ENCODE data around the gene ABCG8.

Gene ABCG8

DNA sequence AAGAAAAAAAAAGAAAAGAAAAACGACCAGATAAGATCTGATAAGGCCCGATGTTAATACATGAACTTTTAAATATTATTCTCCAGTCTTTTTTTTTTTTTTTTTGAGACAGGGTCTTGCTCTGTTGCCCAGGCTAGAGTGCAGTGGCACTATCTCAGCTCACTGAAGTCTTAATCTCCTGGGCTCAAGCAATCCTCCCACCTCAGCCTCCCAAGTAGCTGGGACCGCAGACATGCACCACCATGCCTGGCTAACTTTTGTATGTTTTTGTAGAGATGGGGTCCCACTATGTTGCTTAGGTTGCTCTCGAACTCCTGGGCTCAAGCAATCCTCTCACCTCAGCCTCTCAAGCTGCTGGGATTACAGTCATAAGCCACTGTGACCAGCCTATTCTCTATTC is 1.7 kb upstream of the ABCG8 start:
- TF ChIP-seq, protein P1, sequence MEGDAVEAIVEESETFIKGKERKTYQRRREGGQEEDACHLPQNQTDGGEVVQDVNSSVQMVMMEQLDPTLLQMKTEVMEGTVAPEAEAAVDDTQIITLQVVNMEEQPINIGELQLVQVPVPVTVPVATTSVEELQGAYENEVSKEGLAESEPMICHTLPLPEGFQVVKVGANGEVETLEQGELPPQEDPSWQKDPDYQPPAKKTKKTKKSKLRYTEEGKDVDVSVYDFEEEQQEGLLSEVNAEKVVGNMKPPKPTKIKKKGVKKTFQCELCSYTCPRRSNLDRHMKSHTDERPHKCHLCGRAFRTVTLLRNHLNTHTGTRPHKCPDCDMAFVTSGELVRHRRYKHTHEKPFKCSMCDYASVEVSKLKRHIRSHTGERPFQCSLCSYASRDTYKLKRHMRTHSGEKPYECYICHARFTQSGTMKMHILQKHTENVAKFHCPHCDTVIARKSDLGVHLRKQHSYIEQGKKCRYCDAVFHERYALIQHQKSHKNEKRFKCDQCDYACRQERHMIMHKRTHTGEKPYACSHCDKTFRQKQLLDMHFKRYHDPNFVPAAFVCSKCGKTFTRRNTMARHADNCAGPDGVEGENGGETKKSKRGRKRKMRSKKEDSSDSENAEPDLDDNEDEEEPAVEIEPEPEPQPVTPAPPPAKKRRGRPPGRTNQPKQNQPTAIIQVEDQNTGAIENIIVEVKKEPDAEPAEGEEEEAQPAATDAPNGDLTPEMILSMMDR (IDR thresholded peaks at IDR 0.05), result no peak
- no peak for DNase-seq (ENCODE audit: low spot score)
- H3K4me3 ChIP-seq, result no peak overlapping the region
- no peak overlapping the region for H3K27ac ChIP-seq

DNA sequence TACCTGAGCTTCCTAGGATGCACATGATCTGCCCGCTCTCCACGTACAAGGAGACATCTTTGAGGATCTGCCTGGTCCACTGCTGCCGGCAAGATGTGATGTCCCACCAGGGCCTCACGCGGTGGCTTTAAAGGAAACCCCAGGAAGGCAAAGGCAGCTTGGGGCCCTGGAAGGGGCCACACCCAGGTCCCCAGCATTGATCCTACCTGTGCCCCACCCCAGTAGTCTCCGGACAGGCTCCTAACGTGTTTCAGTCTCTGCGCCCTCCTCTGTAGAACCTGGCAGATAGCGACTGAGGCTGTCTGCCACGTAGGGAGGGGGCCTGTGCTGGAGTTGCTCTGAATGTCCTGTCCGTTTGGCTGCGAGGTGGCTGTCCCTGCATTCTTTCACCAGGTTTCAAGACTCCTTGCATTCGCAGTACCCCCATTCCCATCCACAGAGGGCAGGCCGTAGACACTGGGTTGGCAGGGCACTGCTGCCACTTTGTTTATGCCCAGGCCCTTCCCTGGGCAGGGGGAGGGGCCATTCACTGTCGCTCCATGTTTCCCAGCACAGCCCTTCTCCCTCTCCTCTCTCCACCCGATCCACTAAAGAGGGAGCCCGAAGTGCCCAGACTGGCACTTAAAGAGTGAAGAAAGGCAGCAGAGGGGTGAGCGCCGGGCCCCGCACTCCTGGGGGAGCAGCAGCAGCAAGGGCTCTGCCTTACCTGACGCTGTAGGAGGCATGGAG is 776 bp upstream of the ABCG8 start:
- no peak overlapping the region for H3K4me3 ChIP-seq
- no peak for DNase-seq (ENCODE audit: low spot score)
- H3K27ac ChIP-seq, result no peak overlapping the region
- TF ChIP-seq, protein P1 (IDR thresholded peaks at IDR 0.05), result no peak

DNA sequence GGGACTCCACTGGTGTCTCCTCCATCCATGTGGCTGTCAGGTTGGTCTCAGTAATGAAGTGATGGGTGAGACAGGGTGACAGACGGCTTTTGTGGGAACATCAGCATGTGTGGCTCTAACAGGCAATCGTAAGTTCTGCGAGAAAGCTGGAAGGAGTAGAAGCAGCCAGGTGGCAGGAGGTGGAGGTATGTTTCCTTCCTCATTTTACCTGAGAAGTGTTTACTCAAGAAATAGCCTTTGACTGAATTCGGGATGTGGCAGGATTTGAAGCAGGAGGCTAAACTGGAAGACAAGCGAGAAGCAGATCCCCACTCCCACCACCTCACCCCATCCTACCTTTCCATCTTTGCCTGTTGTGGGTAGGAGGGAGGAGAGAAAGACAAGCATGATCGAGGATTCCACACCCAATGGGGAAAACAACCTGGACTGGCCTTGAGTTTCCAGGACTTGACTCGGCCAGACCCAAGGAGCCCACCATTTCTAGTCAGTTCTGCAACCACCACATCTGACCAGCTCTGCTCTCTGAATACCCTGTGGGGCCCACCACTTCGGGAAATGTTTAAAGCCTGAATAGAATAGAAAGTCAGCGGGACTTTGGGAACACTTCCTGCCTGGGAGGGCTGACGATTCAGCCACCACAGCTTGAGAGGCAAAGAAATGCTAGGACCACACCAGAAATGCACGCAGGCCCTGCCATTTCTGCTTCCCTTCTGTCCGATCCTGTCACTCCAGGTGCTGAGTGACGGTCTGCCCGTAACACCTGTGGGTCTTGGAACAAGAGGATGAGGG is 1.2 kb downstream of the ABCG8 start:
- no peak overlapping the region for H3K4me3 ChIP-seq
- TF ChIP-seq, protein P1 (IDR thresholded peaks at IDR 0.05), result no peak
- H3K27ac ChIP-seq, result no peak overlapping the region
- DNase-seq (ENCODE audit: low spot score), result no peak

DNA sequence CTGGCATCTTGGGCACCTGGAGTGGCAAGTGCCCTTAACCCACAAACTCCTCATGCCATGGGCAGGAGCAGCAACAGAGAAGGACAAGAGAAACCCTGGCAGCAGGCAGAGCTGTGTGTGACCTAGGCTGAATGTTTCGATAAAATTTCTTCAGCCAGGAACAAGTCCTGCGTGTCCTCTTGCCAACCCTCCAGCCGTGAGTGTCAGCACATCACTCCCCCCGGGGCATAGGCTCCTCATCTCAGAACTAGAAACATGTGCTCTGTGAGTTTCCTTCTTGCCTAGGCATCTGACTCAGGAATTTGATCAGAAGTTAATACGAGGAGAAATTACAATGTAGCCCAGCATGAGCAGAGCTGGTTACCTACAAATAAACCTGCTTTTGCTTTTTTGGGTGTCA is 2.2 kb downstream of the ABCG8 start:
- no peak overlapping the region for H3K27ac ChIP-seq

DNA sequence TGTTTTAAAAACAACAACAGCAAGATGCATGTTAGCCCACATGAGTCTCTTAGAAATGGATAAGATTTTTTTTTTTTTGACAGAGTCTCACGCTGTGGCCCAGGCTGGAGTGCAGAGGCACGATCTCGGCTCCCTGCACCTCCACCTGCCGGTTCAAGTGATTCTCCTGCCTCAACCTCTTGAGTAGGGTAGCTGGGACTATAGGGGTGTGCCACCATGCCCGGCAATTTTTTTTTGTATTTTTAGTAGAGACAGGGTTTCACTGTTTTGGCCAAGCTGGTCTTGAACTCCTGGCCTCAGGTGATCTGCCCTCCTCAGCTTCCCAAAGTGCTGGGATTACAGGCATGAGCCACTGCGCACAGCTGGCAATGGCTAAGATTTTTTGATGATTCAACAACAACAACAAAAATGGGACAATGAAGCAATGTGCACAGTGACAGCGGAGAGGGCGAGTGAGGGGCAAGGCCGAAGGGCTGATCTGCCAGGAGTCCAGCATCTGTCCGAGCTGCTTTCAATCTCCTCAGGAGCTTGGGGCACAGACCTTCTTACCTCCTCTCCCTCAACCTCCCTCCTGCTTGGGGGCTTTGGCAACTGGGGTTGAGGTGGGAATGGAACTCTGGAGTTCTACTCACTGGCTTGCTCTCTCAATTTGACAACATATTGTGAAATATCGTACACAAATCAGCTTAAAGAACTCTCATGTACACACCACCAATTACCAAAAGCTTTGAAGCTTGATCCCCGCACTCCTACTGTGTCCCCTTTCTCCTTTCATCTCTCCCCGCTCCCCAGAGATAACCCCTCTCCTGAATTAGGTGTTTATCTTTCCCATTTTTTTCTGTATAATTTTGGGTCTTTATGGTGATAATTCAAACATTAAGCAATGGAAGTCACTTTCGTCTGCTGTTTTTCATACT is 3.4 kb downstream of the ABCG8 start:
- TF ChIP-seq, protein P1 (IDR thresholded peaks at IDR 0.05), result no peak
- DNase-seq (ENCODE audit: low spot score), result no peak
- H3K27ac ChIP-seq, result no peak overlapping the region
- no peak overlapping the region for H3K4me3 ChIP-seq

More for the DNA sequence above, 2.2 kb downstream of the ABCG8 start:
- no peak overlapping the region for H3K4me3 ChIP-seq
- no peak for DNase-seq (ENCODE audit: low spot score)
- TF ChIP-seq, protein P1 (IDR thresholded peaks at IDR 0.05), result no peak

DNA sequence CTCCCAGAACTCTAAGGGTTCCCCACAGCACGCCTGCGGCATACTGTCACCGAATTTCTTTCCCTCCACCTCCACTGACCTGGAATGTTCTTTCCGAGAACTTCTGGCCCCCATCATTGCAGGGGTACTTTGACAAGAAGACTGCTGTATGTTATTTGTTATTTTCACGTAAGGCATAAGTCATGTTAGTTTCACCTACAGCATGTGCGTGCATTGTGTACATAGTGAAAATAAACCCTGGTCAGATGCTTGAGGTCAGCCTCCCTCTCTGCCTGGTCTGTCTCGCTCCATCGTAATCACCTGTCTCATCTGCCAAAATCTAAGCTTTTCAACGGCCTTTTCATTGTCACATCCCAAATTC is 4.1 kb downstream of the ABCG8 start:
- DNase-seq (ENCODE audit: low spot score), result no peak
- TF ChIP-seq, protein P1 (IDR thresholded peaks at IDR 0.05), result no peak
- Histone ChIP-seq H3K4me3 (no peak overlapping the region), H3K27ac (no peak overlapping the region)

All from coronary artery (tissue), 2 donors.